ENCODE measurements around the gene CHPF. TPM values are rescaled to one million over a fixed set of nuclear protein-coding genes. Genes with fewer than 3 reads are reported as not detected.

The CHPF gene
- total and polyA plus RNA-seq, 2 donors (not counting 3 experiments of a cell fraction or from before 2014, with no cell fraction given), result 0.24 to 0.32 TPM

DNA sequence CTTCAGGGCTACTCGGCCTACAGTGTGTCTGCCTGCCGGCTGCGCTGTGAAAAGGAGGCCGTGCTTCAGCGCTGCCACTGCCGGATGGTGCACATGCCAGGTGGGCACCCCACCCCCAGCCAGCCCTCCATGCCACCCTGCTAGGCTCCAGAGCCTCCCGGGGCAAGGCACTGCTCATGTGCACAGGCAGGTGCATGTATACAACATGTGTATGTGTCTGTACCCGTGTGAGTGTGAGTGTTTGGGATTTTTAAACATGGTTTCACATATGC, 11.3 kb downstream of the CHPF start:
- TF ChIP-seq EZH2 (IDR thresholded peaks at IDR 0.05; ENCODE audit: borderline replicate concordance, low read depth, low read length, severe bottlenecking), result no peak
- TF ChIP-seq POLR2A (IDR thresholded peaks at IDR 0.05; ENCODE audit: low read depth, low read length), result no peak
- TF ChIP-seq, protein P1, sequence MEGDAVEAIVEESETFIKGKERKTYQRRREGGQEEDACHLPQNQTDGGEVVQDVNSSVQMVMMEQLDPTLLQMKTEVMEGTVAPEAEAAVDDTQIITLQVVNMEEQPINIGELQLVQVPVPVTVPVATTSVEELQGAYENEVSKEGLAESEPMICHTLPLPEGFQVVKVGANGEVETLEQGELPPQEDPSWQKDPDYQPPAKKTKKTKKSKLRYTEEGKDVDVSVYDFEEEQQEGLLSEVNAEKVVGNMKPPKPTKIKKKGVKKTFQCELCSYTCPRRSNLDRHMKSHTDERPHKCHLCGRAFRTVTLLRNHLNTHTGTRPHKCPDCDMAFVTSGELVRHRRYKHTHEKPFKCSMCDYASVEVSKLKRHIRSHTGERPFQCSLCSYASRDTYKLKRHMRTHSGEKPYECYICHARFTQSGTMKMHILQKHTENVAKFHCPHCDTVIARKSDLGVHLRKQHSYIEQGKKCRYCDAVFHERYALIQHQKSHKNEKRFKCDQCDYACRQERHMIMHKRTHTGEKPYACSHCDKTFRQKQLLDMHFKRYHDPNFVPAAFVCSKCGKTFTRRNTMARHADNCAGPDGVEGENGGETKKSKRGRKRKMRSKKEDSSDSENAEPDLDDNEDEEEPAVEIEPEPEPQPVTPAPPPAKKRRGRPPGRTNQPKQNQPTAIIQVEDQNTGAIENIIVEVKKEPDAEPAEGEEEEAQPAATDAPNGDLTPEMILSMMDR (IDR thresholded peaks at IDR 0.05; ENCODE audit: extremely low read depth in 1 of 2, insufficient read depth in 1 of 2, low read depth in 1 of 2, low read length in 2 of 2), result no peak
- no peak for TF ChIP-seq JUN (IDR thresholded peaks at IDR 0.05; ENCODE audit: borderline replicate concordance, insufficient read depth, insufficient read length, low read depth)
- no peak for TF ChIP-seq GATA2 (IDR thresholded peaks at IDR 0.05; ENCODE audit: insufficient read depth, insufficient read length, low read depth, low read length)
- TF ChIP-seq FOS (IDR thresholded peaks at IDR 0.05; ENCODE audit: borderline replicate concordance, insufficient read depth, low read length), result no peak
- TF ChIP-seq, protein P2, sequence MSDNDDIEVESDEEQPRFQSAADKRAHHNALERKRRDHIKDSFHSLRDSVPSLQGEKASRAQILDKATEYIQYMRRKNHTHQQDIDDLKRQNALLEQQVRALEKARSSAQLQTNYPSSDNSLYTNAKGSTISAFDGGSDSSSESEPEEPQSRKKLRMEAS (IDR thresholded peaks at IDR 0.05; ENCODE audit: insufficient read depth, insufficient read length), result no peak
- no peak for TF ChIP-seq POLR2AphosphoS5 (IDR thresholded peaks at IDR 0.05; ENCODE audit: insufficient read depth, low read depth, low read length)
- Histone ChIP-seq H3K9me1 (replicated peaks; ENCODE audit: control insufficient read depth, extremely low read depth, insufficient read depth, low read length) (no peaks in the 10 kb centered on the region), H3K4me1 (ENCODE audit: control insufficient read depth, extremely low read depth, insufficient read depth, low read length) (no peaks in the 10 kb centered on the region), H3K79me2 (ENCODE audit: control insufficient read depth, insufficient read depth, low read length) (no peaks in the 10 kb centered on the region), H3K27ac (ENCODE audit: insufficient read depth, low read depth, low read length) (no peak overlapping the region), H3K9ac (replicated peaks; ENCODE audit: extremely low read depth, insufficient read depth, low read length) (no peak overlapping the region), H3K27me3 (ENCODE audit: control insufficient read depth in 2 of 2, insufficient read depth in 2 of 2, low read length in 2 of 2) (peaks cover 22 to 25% of the 10 kb centered on the region in 2 experiments), H4K20me1 (replicated peaks; ENCODE audit: control insufficient read depth, extremely low read depth, insufficient read depth, low read length) (no peaks in the 10 kb centered on the region), H3K4me3 (replicated peaks in 1 of 3; ENCODE audit: insufficient read depth in 1 of 3, low read depth in 1 of 3, low read length in 3 of 3) (no peak overlapping the region), H3K36me3 (ENCODE audit: control insufficient read depth in 2 of 2, extremely low read depth in 1 of 2, insufficient read depth in 2 of 2, low read length in 2 of 2) (no peaks in the 10 kb centered on the region), H2AFZ (ENCODE audit: low read depth, low read length) (no peak overlapping the region), H3K9me3 (replicated peaks; ENCODE audit: control insufficient read depth, insufficient read depth, low read length) (no peaks in the 10 kb centered on the region), H3K4me2 (ENCODE audit: insufficient read depth, low read length) (no peak overlapping the region)
- ChIA-PET CTCF (interaction anchor here (5.2 to 12.6 kb wide), 4 partner anchors 41 to 130 kb away, joined by 115 to 731 read pairs (median 255); partner anchors contain the start of gene GMPPA), POLR2A (no interaction called here)
- no peak for FAIRE-seq
- intact Hi-C loops (cut with micrococcal nuclease) (no loop called here), dilution Hi-C loops (cut with MboI; ENCODE audit: extremely low pct_ligation_motif_present, low sequenced_read_pairs) (no loop called here)
- BruUV-seq (replicated peaks), result no TSS peak
- no peak for DNase-seq (ENCODE audit: low read depth, low spot score)
